ENCODE measurements around the gene CMTM5. TPM values are rescaled to one million over a fixed set of nuclear protein-coding genes. Genes with fewer than 3 reads are reported as not detected.

The CMTM5 gene
- total RNA-seq, 1 donor from 2014 or later, result not detected

DNA sequence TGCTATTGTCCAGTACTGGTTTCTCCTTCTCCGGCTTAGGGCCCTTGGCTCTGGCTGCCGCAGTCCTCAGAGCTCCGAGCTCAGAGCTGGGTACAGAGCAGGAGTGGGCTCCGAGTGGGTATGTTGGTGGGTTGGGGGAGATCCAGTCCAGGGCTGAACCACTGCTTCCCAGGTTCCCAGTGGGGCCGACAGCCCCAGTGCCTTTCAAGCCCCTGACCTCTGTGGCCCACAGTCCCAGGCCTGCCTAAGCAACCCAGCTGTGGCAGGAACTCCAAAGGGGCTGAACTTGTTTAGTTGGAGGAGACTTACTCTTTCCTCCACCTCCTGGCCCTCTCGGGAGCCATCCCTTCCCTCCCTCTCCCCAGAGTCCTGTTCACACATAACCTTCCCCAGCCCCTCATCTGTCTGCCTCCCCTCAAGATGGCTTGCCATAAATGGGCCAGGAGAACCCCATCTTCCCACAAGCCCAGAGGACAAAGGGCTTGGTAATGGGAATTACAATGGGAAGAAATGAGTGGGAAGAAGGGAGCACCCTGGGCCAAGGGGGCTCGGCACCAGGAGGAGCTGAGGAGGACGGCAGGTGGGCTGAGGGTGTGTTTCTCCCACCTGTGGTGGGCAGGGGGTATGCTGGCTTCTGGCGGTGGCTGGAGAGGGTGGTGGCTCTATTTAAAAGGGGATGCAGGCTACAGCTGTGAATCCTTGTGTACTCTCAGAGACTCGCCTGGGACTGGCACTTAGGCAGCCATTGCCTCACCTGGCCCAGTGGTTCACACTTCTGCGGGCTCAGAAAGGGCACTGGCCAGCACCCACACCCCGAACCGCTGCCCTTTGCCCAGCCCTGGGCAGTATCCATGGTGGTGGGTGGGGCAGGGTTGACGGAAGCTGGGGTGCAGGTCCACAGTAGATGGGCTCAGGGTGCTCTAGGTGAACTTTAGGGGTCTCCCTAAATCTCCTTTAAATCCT, 35.0 kb downstream of the CMTM5 start:
- no peaks in the 10 kb centered on the region for H3K36me3 Mint-ChIP-seq (ENCODE audit: unreplicated experiment)
- no peak for TF ChIP-seq CTCF (IDR thresholded peaks at IDR 0.05)
- peaks cover 25% of the 10 kb centered on the region for H3K27me3 Mint-ChIP-seq (ENCODE audit: unreplicated experiment)
- H3K9me3 Mint-ChIP-seq (ENCODE audit: unreplicated experiment), result no peaks in the 10 kb centered on the region
- no peak overlapping the region for H3K4me3 Mint-ChIP-seq (ENCODE audit: unreplicated experiment)
- H3K27ac Mint-ChIP-seq (ENCODE audit: unreplicated experiment), result no peak overlapping the region
- H3K4me1 Mint-ChIP-seq (ENCODE audit: unreplicated experiment), result no peaks in the 10 kb centered on the region
- DNase-seq (ENCODE audit: extremely low spot score, unreplicated experiment), result no peak

GRCh38 chr14:23413681-23414080, 36.8 kb downstream of the CMTM5 start:
- Mint-ChIP-seq H3K4me3 (ENCODE audit: unreplicated experiment) (no peak overlapping the region), H3K4me1 (ENCODE audit: unreplicated experiment) (no peaks in the 10 kb centered on the region), H3K9me3 (ENCODE audit: unreplicated experiment) (no peaks in the 10 kb centered on the region), H3K36me3 (ENCODE audit: unreplicated experiment) (no peaks in the 10 kb centered on the region), H3K27ac (ENCODE audit: unreplicated experiment) (no peak overlapping the region), H3K27me3 (ENCODE audit: unreplicated experiment) (peaks cover 25% of the 10 kb centered on the region)
- no peak for DNase-seq (ENCODE audit: extremely low spot score, unreplicated experiment)
- TF ChIP-seq CTCF (IDR thresholded peaks at IDR 0.05), result no peak

DNA sequence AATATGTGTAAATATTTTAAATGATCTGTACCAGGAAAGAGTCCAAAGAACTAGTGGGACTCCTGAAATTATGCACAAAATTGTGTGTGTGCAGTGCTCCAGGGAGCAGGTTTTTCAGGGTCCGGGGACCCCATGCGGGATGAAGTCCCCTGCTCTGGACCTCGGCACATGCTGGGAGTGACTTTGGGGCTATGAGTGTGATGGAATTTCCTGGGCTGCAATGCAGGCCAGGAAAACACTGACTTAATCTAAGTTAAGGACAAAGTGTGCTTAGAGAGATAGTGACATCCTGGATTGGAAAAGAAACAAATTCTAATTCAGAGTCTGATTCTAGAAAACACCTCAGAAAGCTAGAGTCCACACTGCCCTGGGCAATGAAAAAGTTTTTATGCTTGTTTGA, 37.4 kb downstream of the CMTM5 start:
- Mint-ChIP-seq H3K4me3 (ENCODE audit: unreplicated experiment) (no peak overlapping the region), H3K27ac (ENCODE audit: unreplicated experiment) (no peak overlapping the region), H3K27me3 (ENCODE audit: unreplicated experiment) (peaks cover 21% of the 10 kb centered on the region), H3K9me3 (ENCODE audit: unreplicated experiment) (no peaks in the 10 kb centered on the region), H3K36me3 (ENCODE audit: unreplicated experiment) (no peaks in the 10 kb centered on the region), H3K4me1 (ENCODE audit: unreplicated experiment) (no peaks in the 10 kb centered on the region)
- TF ChIP-seq CTCF (IDR thresholded peaks at IDR 0.05), result no peak
- DNase-seq (ENCODE audit: extremely low spot score, unreplicated experiment), result no peak

DNA sequence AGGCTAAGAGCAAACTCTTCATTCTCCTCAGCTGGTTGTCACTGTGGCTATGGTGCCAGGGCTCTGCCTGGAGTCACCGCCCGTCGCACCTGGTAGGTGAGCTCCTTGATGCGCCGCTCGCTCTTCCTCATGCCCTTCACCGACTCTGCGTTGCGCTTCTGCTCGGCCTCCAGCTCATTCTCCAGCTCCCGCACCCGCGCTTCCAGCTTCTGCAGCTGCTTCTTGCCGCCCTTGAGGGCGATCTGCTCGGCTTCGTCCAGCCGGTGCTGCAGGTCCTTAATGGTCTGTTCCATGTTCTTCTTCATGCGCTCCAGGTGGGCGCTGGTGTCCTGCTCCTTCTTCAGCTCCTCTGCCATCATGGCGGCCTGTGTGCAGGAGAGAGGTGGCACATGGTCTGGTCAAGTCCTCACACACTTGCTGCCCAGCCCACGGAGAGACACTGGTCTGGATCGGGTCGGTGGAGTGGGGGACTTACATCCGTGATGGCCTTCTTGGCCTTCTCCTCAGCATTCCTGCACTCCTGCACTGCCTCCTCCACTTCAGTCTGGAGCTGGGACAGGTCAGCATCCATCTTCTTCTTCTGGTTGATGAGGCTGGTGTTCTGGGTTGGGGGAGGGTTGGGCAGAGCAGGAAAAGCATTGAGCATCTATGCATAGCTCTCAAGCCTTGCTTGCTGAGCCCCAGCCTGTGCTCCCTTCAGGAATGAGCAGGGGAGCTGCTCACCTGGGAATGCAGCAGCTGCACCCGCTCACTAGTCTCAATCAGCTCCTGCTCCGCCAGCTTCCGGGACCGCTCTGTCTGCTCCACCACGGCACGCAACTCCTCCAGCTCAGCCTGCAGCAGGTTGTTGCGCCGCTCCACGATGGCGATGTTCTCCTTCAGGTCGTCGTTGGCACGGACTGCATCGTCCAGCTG, 38.3 kb downstream of the CMTM5 start:
- Mint-ChIP-seq H3K9me3 (ENCODE audit: unreplicated experiment) (no peaks in the 10 kb centered on the region), H3K27ac (ENCODE audit: unreplicated experiment) (no peak overlapping the region), H3K36me3 (ENCODE audit: unreplicated experiment) (no peaks in the 10 kb centered on the region), H3K4me3 (ENCODE audit: unreplicated experiment) (no peak overlapping the region), H3K4me1 (ENCODE audit: unreplicated experiment) (no peaks in the 10 kb centered on the region), H3K27me3 (ENCODE audit: unreplicated experiment) (peaks cover 23% of the 10 kb centered on the region)
- DNase-seq (ENCODE audit: extremely low spot score, unreplicated experiment), result no peak
- no peak for TF ChIP-seq CTCF (IDR thresholded peaks at IDR 0.05)

Data from osteocyte (in vitro differentiated cells).